Activated CD4-positive, alpha-beta T cell treated with anti-CD3 and anti-CD28 coated beads, Interleukin-2, amount 10 ng/mL, durations not matched to agents 7 days and 5 days (primary cell): ENCODE measurements around the gene MRPL42. TPM values are rescaled to one million over a fixed set of nuclear protein-coding genes. Genes with fewer than 3 reads are reported as not detected.

ENCODE experiments used
- CTCF ChIA-PET: fragments of 350-600 bp; sonication (Branson Sonifier 250); formaldehyde crosslinking; loops from one replicate; lab custom pipeline; 2021; ENCODE audit warnings: antibody characterized with exemption; lab: Charles Lee
- POLR2A ChIA-PET: fragments of 350-600 bp; sonication (Branson Sonifier 250); formaldehyde crosslinking; loops from one replicate; lab custom pipeline; 2021; ENCODE audit warnings: antibody characterized with exemption; lab: Charles Lee
- DNase-seq: peaks from one replicate; pipeline ENCODE4 v3.0.0-alpha.2; 2020
- H3K27ac Mint-ChIP-seq: one replicate; pipeline ENCODE4 v1.8.0; 2021; ENCODE audit warnings: mild to moderate bottlenecking, moderate library complexity, mixed read lengths
- H3K27me3 Mint-ChIP-seq: one replicate; pipeline ENCODE4 v1.8.0; 2021; ENCODE audit warnings: mixed read lengths
- H3K36me3 Mint-ChIP-seq: one replicate; pipeline ENCODE4 v1.8.0; 2021; ENCODE audit warnings: low read depth, mixed read lengths
- H3K4me1 Mint-ChIP-seq: one replicate; pipeline ENCODE4 v1.8.0; 2021; ENCODE audit warnings: mixed read lengths
- H3K4me3 Mint-ChIP-seq: one replicate; pipeline ENCODE4 v1.8.0; 2021; ENCODE audit warnings: mild to moderate bottlenecking, moderate library complexity, mixed read lengths
- H3K9me3 Mint-ChIP-seq: one replicate; pipeline ENCODE4 v1.8.0; 2021; ENCODE audit warnings: mixed read lengths
- total RNA-seq, 2 experiments: library from RNA; stranded (reverse); gene quantifications; one replicate each; pipeline ENCODE4 v1.2.3, GENCODE V29; 2021

Gene MRPL42
- total RNA-seq, 2 experiments from 2014 or later = 55.6 to 69.0 TPM

GRCh38 chr12:93514853-93515252 is 47.5 kb downstream of the MRPL42 start:
- Mint-ChIP-seq H3K9me3 (no peaks in the 10 kb centered on the region), H3K4me3 (no peak overlapping the region), H3K4me1 (no peaks in the 10 kb centered on the region), H3K27ac (no peak overlapping the region), H3K27me3 (no peaks in the 10 kb centered on the region), H3K36me3 (peaks cover 2% of the 10 kb centered on the region)
- ChIA-PET POLR2A (no interaction called here), CTCF (interaction anchor here (0.7 to 1.8 kb wide), 4 partner anchors 19 to 587 kb away, joined by 3 to 5 read pairs (median 4); no protein-coding TSS in a partner anchor)
- no peak for DNase-seq

- Mint-ChIP-seq H3K9me3 (no peaks in the 10 kb centered on the region), H3K27ac (no peak overlapping the region), H3K36me3 (no peaks in the 10 kb centered on the region), H3K4me1 (peaks cover 5% of the 10 kb centered on the region), H3K4me3 (no peak overlapping the region), H3K27me3 (peaks cover 10% of the 10 kb centered on the region)
- POLR2A ChIA-PET = no interaction called here
- CTCF ChIA-PET = interaction anchor here (1.0 to 1.2 kb wide), 2 partner anchors 10 to 583 kb away, joined by 3 read pairs; no protein-coding TSS in a partner anchor
- no peak for DNase-seq
Measured at GRCh38 chr12:93518725-93519124, 51.4 kb downstream of the MRPL42 start.

GRCh38 chr12:93519859-93520258 is 52.5 kb downstream of the MRPL42 start:
- H3K4me1 Mint-ChIP-seq = peaks cover 5% of the 10 kb centered on the region
- no peaks in the 10 kb centered on the region for H3K9me3 Mint-ChIP-seq
- DNase-seq = no peak
- no peak overlapping the region for H3K27ac Mint-ChIP-seq
- H3K27me3 Mint-ChIP-seq = peaks cover 11% of the 10 kb centered on the region
- H3K4me3 Mint-ChIP-seq = no peak overlapping the region
- ChIA-PET CTCF (no interaction called here), POLR2A (no interaction called here)
- no peaks in the 10 kb centered on the region for H3K36me3 Mint-ChIP-seq

- Mint-ChIP-seq H3K4me1 (peaks cover 5% of the 10 kb centered on the region), H3K36me3 (no peaks in the 10 kb centered on the region), H3K4me3 (no peak overlapping the region), H3K9me3 (no peaks in the 10 kb centered on the region), H3K27ac (no peak overlapping the region), H3K27me3 (peaks cover 11% of the 10 kb centered on the region)
- ChIA-PET POLR2A (no interaction called here), CTCF (no interaction called here)
- DNase-seq = no peak
Measured at GRCh38 chr12:93520454-93520853, 53.1 kb downstream of the MRPL42 start.

GRCh38 chr12:93521225-93522080 is 54.1 kb downstream of the MRPL42 start:
- no peak for DNase-seq
- Mint-ChIP-seq H3K4me1 (peaks cover 5% of the 10 kb centered on the region), H3K36me3 (no peaks in the 10 kb centered on the region), H3K9me3 (no peaks in the 10 kb centered on the region), H3K4me3 (no peak overlapping the region), H3K27me3 (peaks cover 14% of the 10 kb centered on the region), H3K27ac (no peak overlapping the region)
- ChIA-PET POLR2A (no interaction called here), CTCF (interaction anchor here (0.8 to 1.6 kb wide), 3 partner anchors 9 to 194 kb away, joined by 3 to 5 read pairs (median 4); no protein-coding TSS in a partner anchor)

GRCh38 chr12:93524386-93525133 is 57.2 kb downstream of the MRPL42 start:
- Mint-ChIP-seq H3K9me3 (no peaks in the 10 kb centered on the region), H3K4me1 (peaks cover 5% of the 10 kb centered on the region), H3K27me3 (peaks cover 24% of the 10 kb centered on the region), H3K4me3 (no peak overlapping the region), H3K27ac (no peak overlapping the region), H3K36me3 (no peaks in the 10 kb centered on the region)
- DNase-seq = no peak
- ChIA-PET POLR2A (interaction anchor here (0.6 kb wide), 1 partner anchor 1077 kb away, joined by 4 read pairs; no protein-coding TSS in a partner anchor), CTCF (interaction anchor here (0.6 to 1.8 kb wide), 4 partner anchors 9 to 1535 kb away, joined by 3 to 4 read pairs (median 3); no protein-coding TSS in a partner anchor)

GRCh38 chr12:93526786-93527428 is 59.6 kb downstream of the MRPL42 start:
- Mint-ChIP-seq H3K4me3 (no peak overlapping the region), H3K36me3 (no peaks in the 10 kb centered on the region), H3K4me1 (peaks cover 13% of the 10 kb centered on the region), H3K27ac (no peak overlapping the region), H3K27me3 (peaks cover 19% of the 10 kb centered on the region), H3K9me3 (no peaks in the 10 kb centered on the region)
- ChIA-PET POLR2A (no interaction called here), CTCF (interaction anchor here (0.8 to 2.7 kb wide), 6 partner anchors 10 to 575 kb away, joined by 3 to 11 read pairs (median 3); no protein-coding TSS in a partner anchor)
- DNase-seq = no peak

GRCh38 chr12:93530358-93530757 is 63.0 kb downstream of the MRPL42 start:
- peaks cover 9% of the 10 kb centered on the region for H3K4me1 Mint-ChIP-seq
- no peak overlapping the region for H3K27ac Mint-ChIP-seq
- H3K9me3 Mint-ChIP-seq = no peaks in the 10 kb centered on the region
- DNase-seq = no peak
- peaks cover 13% of the 10 kb centered on the region for H3K27me3 Mint-ChIP-seq
- H3K36me3 Mint-ChIP-seq = peaks cover 1% of the 10 kb centered on the region
- ChIA-PET CTCF (interaction anchor here (0.5 to 1.0 kb wide), 2 partner anchors 57 to 1582 kb away, joined by 3 read pairs; no protein-coding TSS in a partner anchor), POLR2A (no interaction called here)
- no peak overlapping the region for H3K4me3 Mint-ChIP-seq

GRCh38 chr12:93533310-93533709 is 66.0 kb downstream of the MRPL42 start:
- peaks cover 2% of the 10 kb centered on the region for H3K27me3 Mint-ChIP-seq
- H3K36me3 Mint-ChIP-seq = peaks cover 1% of the 10 kb centered on the region
- H3K4me1 Mint-ChIP-seq = peaks cover 19% of the 10 kb centered on the region
- H3K27ac Mint-ChIP-seq = no peak overlapping the region
- DNase-seq = no peak
- POLR2A ChIA-PET = no interaction called here
- H3K4me3 Mint-ChIP-seq = no peak overlapping the region
- CTCF ChIA-PET = interaction anchor here (1.1 kb wide), 1 partner anchor 11 kb away, joined by 3 read pairs; no protein-coding TSS in a partner anchor
- no peaks in the 10 kb centered on the region for H3K9me3 Mint-ChIP-seq

- no peak overlapping the region for H3K4me3 Mint-ChIP-seq
- ChIA-PET CTCF (interaction anchor here (0.6 to 1.3 kb wide), 4 partner anchors 8 to 566 kb away, joined by 3 to 4 read pairs (median 3); no protein-coding TSS in a partner anchor), POLR2A (no interaction called here)
- H3K9me3 Mint-ChIP-seq = no peaks in the 10 kb centered on the region
- peaks cover 2% of the 10 kb centered on the region for H3K27me3 Mint-ChIP-seq
- H3K4me1 Mint-ChIP-seq = peaks cover 22% of the 10 kb centered on the region
- DNase-seq = no peak
- H3K27ac Mint-ChIP-seq = peak overlapping the region; percentile 10
- H3K36me3 Mint-ChIP-seq = peaks cover 5% of the 10 kb centered on the region
Measured at GRCh38 chr12:93536111-93536765, 68.9 kb downstream of the MRPL42 start.

- no peak overlapping the region for H3K4me3 Mint-ChIP-seq
- ChIA-PET CTCF (interaction anchor here (0.6 to 1.3 kb wide), 4 partner anchors 8 to 565 kb away, joined by 3 to 4 read pairs (median 3); no protein-coding TSS in a partner anchor), POLR2A (no interaction called here)
- H3K27ac Mint-ChIP-seq = no peak overlapping the region
- no peaks in the 10 kb centered on the region for H3K9me3 Mint-ChIP-seq
- no peak for DNase-seq
- peaks cover 7% of the 10 kb centered on the region for H3K36me3 Mint-ChIP-seq
- H3K4me1 Mint-ChIP-seq = peaks cover 29% of the 10 kb centered on the region
- H3K27me3 Mint-ChIP-seq = peaks cover 2% of the 10 kb centered on the region
Measured at GRCh38 chr12:93536766-93537488, 69.6 kb downstream of the MRPL42 start.
